PFSK-1 (cell line): Measurements from ENCODE around the gene ITSN2.

ENCODE experiments used
- FOXP2 ChIP-seq: optimal IDR thresholded peaks from 2 replicates; pipeline ENCODE3; 2011; ENCODE audit warnings: borderline replicate concordance, control low read depth, inconsistent platforms; ENCODE audit not compliant: insufficient read depth; ENCODE audit errors: extremely low read length, extremely low read depth
- POLR2AphosphoS5 ChIP-seq: IDR thresholded peaks from 2 replicates; pipeline ENCODE4 v1.6.1; 2012; ENCODE audit warnings: low read depth, mild to moderate bottlenecking, control low read depth, low read length, moderate library complexity
- REST ChIP-seq, 2 experiments: IDR thresholded peaks; 2 replicates each; pipeline versions ENCODE4 v1.6.1 to v1.8.0; 2011 to 2012; ENCODE audit warnings: low read depth in 2 of 2, low read length in 2 of 2, control low read depth in 1 of 2, inconsistent platforms in 1 of 2, mild to moderate bottlenecking in 1 of 2, moderate library complexity in 1 of 2; ENCODE audit not compliant: insufficient read depth in 1 of 2
- SIN3A ChIP-seq: IDR thresholded peaks from 2 replicates; pipeline ENCODE4 v1.6.1; 2012; ENCODE audit warnings: mild to moderate bottlenecking, low read length, moderate library complexity, borderline replicate concordance; ENCODE audit not compliant: insufficient read depth
- TAF1 ChIP-seq: IDR thresholded peaks from 2 replicates; pipeline ENCODE4 v1.6.1; 2012; ENCODE audit warnings: low read length, control low read depth, borderline replicate concordance; ENCODE audit not compliant: insufficient read depth

The ITSN2 gene

GRCh38 chr2:24374301-24374700, 14.0 kb upstream of the ITSN2 start:
- no peak for TF ChIP-seq TAF1
- TF ChIP-seq POLR2AphosphoS5, result no peak
- TF ChIP-seq SIN3A, result no peak
- no peak for TF ChIP-seq FOXP2
- TF ChIP-seq REST (IDR thresholded peaks at IDR 0.05; ENCODE audit: insufficient read depth in 1 of 2, low read depth in 2 of 2, low read length in 2 of 2), result no peak

- TF ChIP-seq FOXP2 (no peak), POLR2AphosphoS5 (no peak), REST (IDR thresholded peaks at IDR 0.05; ENCODE audit: insufficient read depth in 1 of 2, low read depth in 2 of 2, low read length in 2 of 2) (no peak), TAF1 (no peak), SIN3A (no peak)
Observed at GRCh38 chr2:24372033-24372432, 11.7 kb upstream of the ITSN2 start.

GRCh38 chr2:24365826-24366225, 5.5 kb upstream of the ITSN2 start:
- TF ChIP-seq POLR2AphosphoS5 (no peak), FOXP2 (no peak), TAF1 (no peak), SIN3A (no peak), REST (IDR thresholded peaks at IDR 0.05; ENCODE audit: insufficient read depth in 1 of 2, low read depth in 2 of 2, low read length in 2 of 2) (no peak)

GRCh38 chr2:24365051-24365450, 4.7 kb upstream of the ITSN2 start:
- 0 out of 4 replicates have a peak, but pooled peaks of 1 of the 2 experiments have one; percentile 35 for TF ChIP-seq REST (IDR thresholded peaks at IDR 0.05; ENCODE audit: insufficient read depth in 1 of 2, low read depth in 2 of 2, low read length in 2 of 2)
- no peak for TF ChIP-seq FOXP2

DNA sequence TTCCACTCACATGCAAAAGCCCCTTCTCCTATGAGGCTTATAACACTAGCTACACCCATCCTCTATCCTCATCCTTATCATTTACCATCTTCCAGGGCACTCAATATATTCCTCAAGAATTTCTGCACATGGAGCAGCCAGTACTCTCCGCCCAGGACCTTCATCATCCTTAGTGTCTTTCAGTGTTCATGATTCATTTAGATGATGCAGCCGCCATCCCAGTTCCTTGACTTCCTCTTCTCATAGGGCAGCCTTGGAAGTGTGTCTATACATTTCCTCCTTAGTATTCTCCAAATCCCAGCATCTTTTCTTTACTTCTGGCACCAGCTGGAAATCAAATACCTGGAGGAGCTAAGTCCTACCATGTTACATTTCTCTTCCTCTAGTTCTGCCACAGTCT, 3.0 kb upstream of the ITSN2 start:
- TF ChIP-seq REST (IDR thresholded peaks at IDR 0.05; ENCODE audit: insufficient read depth in 1 of 2, low read depth in 2 of 2, low read length in 2 of 2) (no peak), SIN3A (no peak), POLR2AphosphoS5 (no peak), TAF1 (no peak), FOXP2 (no peak)
